ENCODE measurements around the gene VSTM2B.

GRCh38 chr19:29554149-29554548, 28.4 kb downstream of the VSTM2B start:
- TF ChIP-seq CTCF (IDR thresholded peaks at IDR 0.05): no peak
- no peak for TF ChIP-seq POLR2A (IDR thresholded peaks at IDR 0.05)

All from uterus (tissue), 2 donors.